ENCODE data around the gene TFDP2. TPM values are rescaled to one million over a fixed set of nuclear protein-coding genes. Genes with fewer than 3 reads are reported as not detected.

Gene TFDP2
- total and polyA plus RNA-seq, 9 of the 15 experiments (the other 6 are each of a cell fraction or from before 2014, with no cell fraction given) = 95.6 to 179 (median 126) TPM

GRCh38 chr3:141972399-141972798, 176.9 kb downstream of the TFDP2 start:
- FAIRE-seq = peak; percentile 65
- H3K27me3 ChIP-seq (ENCODE audit: control insufficient read depth in 2 of 2, insufficient read depth in 2 of 2, low read length in 2 of 2) = no peaks in the 10 kb centered on the region
- no peaks in the 10 kb centered on the region for H3K4me1 ChIP-seq (replicated peaks in 1 of 2; ENCODE audit: control insufficient read depth in 2 of 2, insufficient read depth in 2 of 2, low read length in 2 of 2)
- WGBS (ENCODE audit: insufficient coverage, low coverage, missing lambda C conversion rate) = 83% methylated on average over 2 of the region's 2 CpGs
- peak in 1 of 4 experiments; percentile 21 for DNase-seq (ENCODE audit: extremely low read depth in 1 of 4, low spot score in 3 of 4)
- no peak overlapping the region for H2AFZ ChIP-seq (ENCODE audit: low read depth, low read length)
- H3K9ac ChIP-seq (ENCODE audit: insufficient read depth in 1 of 2, low read depth in 2 of 2, low read length in 2 of 2) = no peak overlapping the region
- H3K4me2 ChIP-seq (ENCODE audit: insufficient read depth, low read length) = no peak overlapping the region
- H4K20me1 ChIP-seq (replicated peaks; ENCODE audit: control insufficient read depth, insufficient read depth, low read length) = no peaks in the 10 kb centered on the region
- no peak overlapping the region for H3K27ac ChIP-seq (ENCODE audit: extremely low read depth, low read depth, low read length)
- no peaks in the 10 kb centered on the region for H3K9me3 ChIP-seq (replicated peaks; ENCODE audit: control insufficient read depth, insufficient read depth, low read depth, low read length)
- BruUV-seq (replicated peaks) = no TSS peak
- POLR2A ChIA-PET = no interaction called here
- CTCF ChIA-PET (ENCODE audit: low intra/inter-chr PET ratio) = no interaction called here
- TF ChIP-seq ZNF639 (CRISPR knock-in tag; conservative IDR thresholded peaks at IDR 0.05 in 1 of 2, IDR thresholded peaks at IDR 0.05 in 1 of 2) = no peak
- no peak for TF ChIP-seq EP300 (IDR thresholded peaks at IDR 0.05; ENCODE audit: low read length)
- TF ChIP-seq IRF9 (tag; IDR thresholded peaks at IDR 0.05) = no peak
- no peak for TF ChIP-seq BACH1 (tag; IDR thresholded peaks at IDR 0.05)
- TF ChIP-seq NR2C1 (IDR thresholded peaks at IDR 0.05) = no peak
- TF ChIP-seq NR2C1 (tag; IDR thresholded peaks at IDR 0.05) = no peak
- TF ChIP-seq ARNT (IDR thresholded peaks at IDR 0.05) = no peak
- intact Hi-C loops (cut with micrococcal nuclease) = no loop called here
- in situ Hi-C loops (cut with MboI) = no loop called here
- ATAC-seq = peak; percentile 65
- H3K9me1 ChIP-seq (ENCODE audit: control insufficient read depth, insufficient read depth, low read length) = no peaks in the 10 kb centered on the region
- H3K79me2 ChIP-seq (ENCODE audit: control insufficient read depth, insufficient read depth, low read length) = no peaks in the 10 kb centered on the region
- H3K4me3 ChIP-seq = no peak overlapping the region
- peaks cover 58% of the 10 kb centered on the region for H3K36me3 ChIP-seq (ENCODE audit: control insufficient read depth, insufficient read depth, low read length)

Measured in K562 (cell line).